Epithelial cell of proximal tubule (primary cell): ENCODE measurements around the gene PZP. TPM values are rescaled to one million over a fixed set of nuclear protein-coding genes. Genes with fewer than 3 reads are reported as not detected.

Experiments used
- DNase-seq: peaks from one replicate; pipeline ENCODE4 v3.0.0-alpha.2; 2011; ENCODE audit warnings: low read depth
- H3K4me3 ChIP-seq: 2 replicates; pipeline ENCODE4 v1.5.1; 2011; ENCODE audit warnings: low read depth, mild to moderate bottlenecking, low read length
- CTCF ChIP-seq: conservative IDR thresholded peaks from 2 replicates; pipeline ENCODE4 v1.5.1; 2012; ENCODE audit warnings: low read depth, mild to moderate bottlenecking, low read length
- total RNA-seq: library from RNA; depleted of rRNA; stranded (reverse); fragments of >200 nt; gene quantifications from 2 replicates; pipeline ENCODE4 v1.2.3, GENCODE V29; 2015

PZP gene
- total RNA-seq, 1 donor from 2014 or later, result not detected

DNA sequence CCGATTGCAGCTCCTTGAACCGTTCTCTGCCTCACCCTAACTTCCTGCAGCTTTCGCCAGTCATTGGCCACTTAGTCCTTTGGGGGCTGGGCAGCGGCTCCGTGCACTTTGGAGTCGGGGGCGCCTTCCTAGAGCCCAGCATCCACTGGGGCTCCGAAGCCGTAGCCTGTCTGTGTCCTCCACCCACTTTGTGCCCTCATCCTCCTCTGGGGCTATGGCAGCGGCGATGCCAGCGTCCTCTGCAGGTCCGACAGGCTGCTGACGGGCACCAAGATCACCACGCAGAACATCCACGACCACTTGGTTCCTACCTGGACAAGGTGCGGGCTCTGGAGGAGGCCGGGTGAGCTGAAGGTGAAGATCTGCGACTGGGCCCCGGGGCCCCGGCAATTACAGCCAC lies 80.7 kb downstream of the PZP start:
- TF ChIP-seq CTCF, result no peak
- H3K4me3 ChIP-seq, result no peak overlapping the region
- no peak for DNase-seq

- no peak for DNase-seq
- TF ChIP-seq CTCF, result no peak
- H3K4me3 ChIP-seq, result no peak overlapping the region
Observed at GRCh38 chr12:9124383-9125031, 83.7 kb downstream of the PZP start.

DNA sequence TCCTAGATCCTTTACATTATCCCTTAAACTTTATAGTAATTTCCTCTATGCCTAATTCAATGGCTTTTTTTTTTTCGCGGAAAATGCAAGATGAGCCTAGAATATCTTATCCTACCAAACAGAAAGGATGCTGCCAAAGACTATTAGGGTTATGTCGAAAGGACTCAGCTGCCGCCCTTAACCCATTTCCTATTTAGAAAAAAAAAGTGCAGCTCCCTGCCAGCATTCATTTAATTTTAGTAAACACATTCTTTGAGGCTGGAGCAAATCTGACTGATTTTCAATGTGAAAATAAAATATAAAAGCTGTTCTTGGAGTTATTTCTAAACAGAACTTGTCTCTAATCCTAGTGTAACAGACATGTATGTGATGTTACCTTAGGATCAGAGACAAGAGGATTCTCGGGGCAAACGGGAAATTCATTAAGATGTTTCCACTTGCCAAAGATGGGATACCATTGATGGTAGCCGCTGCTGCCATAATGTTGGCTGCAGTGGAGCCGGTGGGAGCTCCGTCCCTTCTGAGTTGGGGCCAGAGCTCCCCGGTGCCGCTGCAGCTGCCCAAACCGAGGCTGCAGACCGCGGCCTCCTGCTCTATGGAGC lies 84.3 kb downstream of the PZP start:
- no peak for DNase-seq
- TF ChIP-seq CTCF, result no peak
- H3K4me3 ChIP-seq, result no peak overlapping the region

GRCh38 chr12:9122091-9122609 lies 86.0 kb downstream of the PZP start:
- H3K4me3 ChIP-seq, result no peak overlapping the region
- DNase-seq, result no peak
- TF ChIP-seq CTCF, result no peak

- DNase-seq, result no peak
- no peak for TF ChIP-seq CTCF
- H3K4me3 ChIP-seq, result no peak overlapping the region
Observed at GRCh38 chr12:9120487-9121184, 87.6 kb downstream of the PZP start.

- no peak for TF ChIP-seq CTCF
- H3K4me3 ChIP-seq, result no peak overlapping the region
- DNase-seq, result no peak
Observed at GRCh38 chr12:9118158-9118557, 90.0 kb downstream of the PZP start.
